Panc1 (cell line): ENCODE data around the gene ZC3H18.

ENCODE experiments used
- POLR2AphosphoS5 ChIP-seq: IDR thresholded peaks from 2 replicates; pipeline ENCODE4 v1.6.1; 2012; ENCODE audit warnings: mild to moderate bottlenecking, low read depth, low read length, moderate library complexity
- TCF7L2 ChIP-seq: IDR thresholded peaks from 2 replicates; pipeline ENCODE4 v1.6.1; 2011; ENCODE audit warnings: mild to moderate bottlenecking, low read depth, low read length, inconsistent platforms
- TF ChIP-seq, protein P1 (sequence below): fragments of 450-650 bp; IDR thresholded peaks from 2 replicates; pipeline ENCODE4 v1.5.1; 2017; ENCODE audit warnings: mild to moderate bottlenecking
- TF ChIP-seq, protein P2 (sequence below), 2 experiments: IDR thresholded peaks; 2 replicates each; pipeline ENCODE4 v1.6.1; 2011 to 2012; ENCODE audit warnings: low read depth in 2 of 2, control low read depth in 1 of 2, low read length in 1 of 2, mild to moderate bottlenecking in 1 of 2, moderate library complexity in 1 of 2; ENCODE audit not compliant: insufficient read depth in 1 of 2

DNA sequence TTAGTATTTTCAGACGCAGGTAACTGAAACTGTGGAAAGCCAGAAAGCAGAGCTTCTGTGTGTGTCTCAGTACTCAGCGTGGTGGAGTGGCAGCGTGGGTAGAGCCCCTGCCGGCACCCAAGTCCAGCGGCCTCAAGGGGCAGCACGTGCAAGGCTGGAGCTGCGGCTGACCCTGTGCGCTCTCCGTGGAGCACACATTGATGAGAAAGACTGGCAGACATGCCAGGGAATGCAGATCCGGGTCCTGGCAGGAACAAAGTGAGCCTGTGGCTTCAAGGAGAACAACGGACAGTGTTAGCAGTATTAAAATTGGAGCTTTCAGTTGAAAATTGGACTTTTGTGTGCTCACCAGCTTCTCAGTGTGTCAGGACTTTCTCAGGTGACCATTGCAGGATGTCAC is 23.3 kb downstream of the ZC3H18 start:
- TF ChIP-seq, protein P1, sequence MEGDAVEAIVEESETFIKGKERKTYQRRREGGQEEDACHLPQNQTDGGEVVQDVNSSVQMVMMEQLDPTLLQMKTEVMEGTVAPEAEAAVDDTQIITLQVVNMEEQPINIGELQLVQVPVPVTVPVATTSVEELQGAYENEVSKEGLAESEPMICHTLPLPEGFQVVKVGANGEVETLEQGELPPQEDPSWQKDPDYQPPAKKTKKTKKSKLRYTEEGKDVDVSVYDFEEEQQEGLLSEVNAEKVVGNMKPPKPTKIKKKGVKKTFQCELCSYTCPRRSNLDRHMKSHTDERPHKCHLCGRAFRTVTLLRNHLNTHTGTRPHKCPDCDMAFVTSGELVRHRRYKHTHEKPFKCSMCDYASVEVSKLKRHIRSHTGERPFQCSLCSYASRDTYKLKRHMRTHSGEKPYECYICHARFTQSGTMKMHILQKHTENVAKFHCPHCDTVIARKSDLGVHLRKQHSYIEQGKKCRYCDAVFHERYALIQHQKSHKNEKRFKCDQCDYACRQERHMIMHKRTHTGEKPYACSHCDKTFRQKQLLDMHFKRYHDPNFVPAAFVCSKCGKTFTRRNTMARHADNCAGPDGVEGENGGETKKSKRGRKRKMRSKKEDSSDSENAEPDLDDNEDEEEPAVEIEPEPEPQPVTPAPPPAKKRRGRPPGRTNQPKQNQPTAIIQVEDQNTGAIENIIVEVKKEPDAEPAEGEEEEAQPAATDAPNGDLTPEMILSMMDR = no peak
- TF ChIP-seq, protein P2, sequence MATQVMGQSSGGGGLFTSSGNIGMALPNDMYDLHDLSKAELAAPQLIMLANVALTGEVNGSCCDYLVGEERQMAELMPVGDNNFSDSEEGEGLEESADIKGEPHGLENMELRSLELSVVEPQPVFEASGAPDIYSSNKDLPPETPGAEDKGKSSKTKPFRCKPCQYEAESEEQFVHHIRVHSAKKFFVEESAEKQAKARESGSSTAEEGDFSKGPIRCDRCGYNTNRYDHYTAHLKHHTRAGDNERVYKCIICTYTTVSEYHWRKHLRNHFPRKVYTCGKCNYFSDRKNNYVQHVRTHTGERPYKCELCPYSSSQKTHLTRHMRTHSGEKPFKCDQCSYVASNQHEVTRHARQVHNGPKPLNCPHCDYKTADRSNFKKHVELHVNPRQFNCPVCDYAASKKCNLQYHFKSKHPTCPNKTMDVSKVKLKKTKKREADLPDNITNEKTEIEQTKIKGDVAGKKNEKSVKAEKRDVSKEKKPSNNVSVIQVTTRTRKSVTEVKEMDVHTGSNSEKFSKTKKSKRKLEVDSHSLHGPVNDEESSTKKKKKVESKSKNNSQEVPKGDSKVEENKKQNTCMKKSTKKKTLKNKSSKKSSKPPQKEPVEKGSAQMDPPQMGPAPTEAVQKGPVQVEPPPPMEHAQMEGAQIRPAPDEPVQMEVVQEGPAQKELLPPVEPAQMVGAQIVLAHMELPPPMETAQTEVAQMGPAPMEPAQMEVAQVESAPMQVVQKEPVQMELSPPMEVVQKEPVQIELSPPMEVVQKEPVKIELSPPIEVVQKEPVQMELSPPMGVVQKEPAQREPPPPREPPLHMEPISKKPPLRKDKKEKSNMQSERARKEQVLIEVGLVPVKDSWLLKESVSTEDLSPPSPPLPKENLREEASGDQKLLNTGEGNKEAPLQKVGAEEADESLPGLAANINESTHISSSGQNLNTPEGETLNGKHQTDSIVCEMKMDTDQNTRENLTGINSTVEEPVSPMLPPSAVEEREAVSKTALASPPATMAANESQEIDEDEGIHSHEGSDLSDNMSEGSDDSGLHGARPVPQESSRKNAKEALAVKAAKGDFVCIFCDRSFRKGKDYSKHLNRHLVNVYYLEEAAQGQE (IDR thresholded peaks at IDR 0.05; ENCODE audit: insufficient read depth in 1 of 2, low read depth in 2 of 2, low read length in 1 of 2) = no peak
- no peak for TF ChIP-seq POLR2AphosphoS5
- TF ChIP-seq TCF7L2 = no peak
